BE2C (cell line): Measurements from ENCODE around the gene OSBPL2.

Source experiments
- DNase-seq: peaks from one replicate; pipeline ENCODE4 v3.0.0-alpha.2; 2020
- H3K27me3 ChIP-seq: fragments of 250-450 bp; sonication (Bioruptor Pico); 2 replicates; pipeline ENCODE4 v1.5.1; 2020; ENCODE audit warnings: mild to moderate bottlenecking
- H3K36me3 ChIP-seq: fragments of 250-450 bp; sonication (Bioruptor Pico); 2 replicates; pipeline ENCODE4 v1.5.1; 2020; ENCODE audit warnings: mild to moderate bottlenecking
- H3K4me1 ChIP-seq: fragments of 250-450 bp; sonication (Bioruptor Pico); 2 replicates; pipeline ENCODE4 v1.5.1; 2020
- H3K4me3 ChIP-seq: 2 replicates; pipeline ENCODE4 v1.5.1; 2011; ENCODE audit warnings: low read depth, low read length
- H3K9me3 ChIP-seq: fragments of 250-450 bp; sonication (Bioruptor Pico); 2 replicates; pipeline ENCODE4 v1.5.1; 2020
- CTCF ChIP-seq: IDR thresholded peaks from 2 replicates; pipeline ENCODE4 v1.5.1; 2012; ENCODE audit warnings: mild to moderate bottlenecking, low read depth, low read length

OSBPL2 gene

GRCh38 chr20:62219101-62219991 lies 19.0 kb upstream of the OSBPL2 start:
- Histone ChIP-seq H3K36me3 (peaks cover 7% of the 10 kb centered on the region; the same call in 1 of the 2 replicates), H3K9me3 (no peaks in the 10 kb centered on the region), H3K4me1 (peaks cover 9% of the 10 kb centered on the region), H3K27me3 (peaks cover 12% of the 10 kb centered on the region), H3K4me3 (peak overlapping the region; percentile 66)
- no peak for TF ChIP-seq CTCF
- peak; percentile 53 for DNase-seq

- peak; percentile 81 for DNase-seq
- Histone ChIP-seq H3K4me1 (peaks cover 9% of the 10 kb centered on the region), H3K36me3 (peaks cover 7% of the 10 kb centered on the region; the same call in 1 of the 2 replicates), H3K9me3 (no peaks in the 10 kb centered on the region), H3K4me3 (peak within 1 kb of the TSS; percentile 66), H3K27me3 (peaks cover 12% of the 10 kb centered on the region)
- TF ChIP-seq CTCF: no peak
Measured at GRCh38 chr20:62219992-62220665, 18.2 kb upstream of the OSBPL2 start, which contains the start of gene HRH3. Gene HRH3 (minus strand): TSS chr20:62220278. CDS start chr20:62219970, 308 bp downstream.

- H3K9me3 ChIP-seq: no peaks in the 10 kb centered on the region
- TF ChIP-seq CTCF: no peak
- peak overlapping the region; percentile 51 for H3K4me3 ChIP-seq
- peaks cover 9% of the 10 kb centered on the region for H3K4me1 ChIP-seq
- peaks cover 2% of the 10 kb centered on the region; the same call in 1 of the 2 replicates for H3K36me3 ChIP-seq
- H3K27me3 ChIP-seq: peaks cover 12% of the 10 kb centered on the region
- DNase-seq: no peak
Measured at GRCh38 chr20:62220666-62221568, 17.4 kb upstream of the OSBPL2 start.

- peaks cover 12% of the 10 kb centered on the region for H3K27me3 ChIP-seq
Measured at GRCh38 chr20:62222266-62222850, 16.0 kb upstream of the OSBPL2 start.

More at GRCh38 chr20:62222266-62222850, 16.0 kb upstream of the OSBPL2 start:
- Histone ChIP-seq H3K4me3 (no peak overlapping the region), H3K9me3 (no peaks in the 10 kb centered on the region), H3K36me3 (no peaks in the 10 kb centered on the region), H3K4me1 (peaks cover 9% of the 10 kb centered on the region)
- DNase-seq: no peak
- TF ChIP-seq CTCF: no peak
